K562 (cell line): ENCODE measurements around the gene DAG1.

Experiments used
- ELF1 ChIP-seq: fragments of 200-800 bp; sonication (Bioruptor generic); IDR thresholded peaks from 2 replicates; pipeline ENCODE4 v1.6.1; 2016; ENCODE audit warnings: missing genetic modification characterization, missing compliant biosample characterization
- EP300 ChIP-seq: IDR thresholded peaks from 2 replicates; pipeline ENCODE4 v1.6.1; 2012; ENCODE audit warnings: low read length, improper control_type of control experiment
- EZH2 ChIP-seq: IDR thresholded peaks from 2 replicates; pipeline ENCODE4 v1.6.1; 2012; ENCODE audit warnings: low read depth, mild to moderate bottlenecking, inconsistent platforms, low read length, borderline replicate concordance
- RBM25 ChIP-seq: fragments of 200-400 bp; formaldehyde crosslinking; IDR thresholded peaks from 2 replicates; pipeline ENCODE4 v1.6.1; 2018; ENCODE audit warnings: low read length, low read depth, moderate library complexity; ENCODE audit not compliant: severe bottlenecking
- SNIP1 ChIP-seq: fragments of 450-650 bp; IDR thresholded peaks from 2 replicates; pipeline ENCODE4 v1.7.1; 2017; ENCODE audit warnings: low read depth, mild to moderate bottlenecking
- ZNF121 ChIP-seq: sonication (generic); formaldehyde crosslinking; conservative IDR thresholded peaks from 2 replicates; pipeline ENCODE4 v1.8.0; 2022; ENCODE audit warnings: missing genetic modification reagents
- ZZZ3 ChIP-seq: fragments of 450-650 bp; IDR thresholded peaks from 2 replicates; pipeline ENCODE4 v1.6.1; 2016; ENCODE audit warnings: antibody characterized with exemption, mild to moderate bottlenecking, moderate library complexity
- TF ChIP-seq, protein P1 (sequence below), 2 experiments: fragments of 450-650 bp; formaldehyde crosslinking in 1 of 2; IDR thresholded peaks; 2 replicates each; pipeline versions ENCODE4 v1.4.0 to v1.6.1; 2014 to 2020; ENCODE audit warnings: mild to moderate bottlenecking in 2 of 2, borderline replicate concordance in 1 of 2, low read depth in 1 of 2

DNA sequence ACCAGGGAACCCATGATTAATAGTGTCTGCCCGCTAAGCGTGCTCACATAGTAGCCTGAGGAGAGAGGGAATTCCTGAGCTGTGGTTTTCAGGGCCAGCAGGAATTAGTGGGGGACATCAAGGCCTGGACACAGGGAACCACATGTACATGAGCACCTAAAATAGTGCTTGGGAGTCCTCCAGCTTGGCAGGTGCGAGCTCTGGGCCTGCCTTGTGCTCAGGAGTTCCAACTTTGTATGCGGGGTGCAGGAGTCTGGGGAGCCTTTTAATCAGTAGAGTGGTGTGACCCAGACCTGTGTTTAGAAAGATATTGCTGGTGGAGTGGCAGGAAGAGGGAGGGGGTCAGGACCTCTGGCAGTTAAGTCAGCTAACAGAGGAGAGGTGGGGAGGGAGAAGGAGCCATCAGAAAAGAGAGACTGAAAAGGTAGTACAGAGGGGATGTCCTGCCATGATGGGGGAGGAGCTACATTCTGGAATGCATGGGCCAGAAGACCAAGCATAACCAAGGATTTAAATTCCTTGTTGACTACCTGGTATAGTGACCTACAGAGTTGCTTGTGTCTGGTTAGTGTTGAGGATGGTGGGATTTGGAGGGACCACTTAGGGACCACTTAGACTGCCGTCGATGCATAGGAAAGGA, 1.9 kb downstream of the DAG1 start:
- TF ChIP-seq SNIP1: no peak
- no peak for TF ChIP-seq ELF1
- no peak for TF ChIP-seq EZH2
- TF ChIP-seq ZNF121 (CRISPR knock-in tag): no peak
- TF ChIP-seq, protein P1, sequence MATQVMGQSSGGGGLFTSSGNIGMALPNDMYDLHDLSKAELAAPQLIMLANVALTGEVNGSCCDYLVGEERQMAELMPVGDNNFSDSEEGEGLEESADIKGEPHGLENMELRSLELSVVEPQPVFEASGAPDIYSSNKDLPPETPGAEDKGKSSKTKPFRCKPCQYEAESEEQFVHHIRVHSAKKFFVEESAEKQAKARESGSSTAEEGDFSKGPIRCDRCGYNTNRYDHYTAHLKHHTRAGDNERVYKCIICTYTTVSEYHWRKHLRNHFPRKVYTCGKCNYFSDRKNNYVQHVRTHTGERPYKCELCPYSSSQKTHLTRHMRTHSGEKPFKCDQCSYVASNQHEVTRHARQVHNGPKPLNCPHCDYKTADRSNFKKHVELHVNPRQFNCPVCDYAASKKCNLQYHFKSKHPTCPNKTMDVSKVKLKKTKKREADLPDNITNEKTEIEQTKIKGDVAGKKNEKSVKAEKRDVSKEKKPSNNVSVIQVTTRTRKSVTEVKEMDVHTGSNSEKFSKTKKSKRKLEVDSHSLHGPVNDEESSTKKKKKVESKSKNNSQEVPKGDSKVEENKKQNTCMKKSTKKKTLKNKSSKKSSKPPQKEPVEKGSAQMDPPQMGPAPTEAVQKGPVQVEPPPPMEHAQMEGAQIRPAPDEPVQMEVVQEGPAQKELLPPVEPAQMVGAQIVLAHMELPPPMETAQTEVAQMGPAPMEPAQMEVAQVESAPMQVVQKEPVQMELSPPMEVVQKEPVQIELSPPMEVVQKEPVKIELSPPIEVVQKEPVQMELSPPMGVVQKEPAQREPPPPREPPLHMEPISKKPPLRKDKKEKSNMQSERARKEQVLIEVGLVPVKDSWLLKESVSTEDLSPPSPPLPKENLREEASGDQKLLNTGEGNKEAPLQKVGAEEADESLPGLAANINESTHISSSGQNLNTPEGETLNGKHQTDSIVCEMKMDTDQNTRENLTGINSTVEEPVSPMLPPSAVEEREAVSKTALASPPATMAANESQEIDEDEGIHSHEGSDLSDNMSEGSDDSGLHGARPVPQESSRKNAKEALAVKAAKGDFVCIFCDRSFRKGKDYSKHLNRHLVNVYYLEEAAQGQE (IDR thresholded peaks at IDR 0.05; ENCODE audit: borderline replicate concordance): no peak
- TF ChIP-seq, protein P1 (CRISPR knock-in tag; IDR thresholded peaks at IDR 0.05; ENCODE audit: low read depth): no peak
- no peak for TF ChIP-seq RBM25
- TF ChIP-seq ZZZ3: no peak
- no peak; the same call in 1 of the 2 replicates for TF ChIP-seq EP300
